Nephron (organoid): Measurements from ENCODE around the gene TRAPPC12.

Experiments
- H3K27ac Mint-ChIP-seq, 3 experiments: 2 replicates each; pipeline ENCODE4 v1.8.0; 2020; ENCODE audit warnings: mixed read lengths in 3 of 3, mild to moderate bottlenecking in 2 of 3, moderate library complexity in 1 of 3
- H3K27me3 Mint-ChIP-seq: 2 replicates; pipeline ENCODE4 v1.8.0; 2021; ENCODE audit warnings: low read depth, mild to moderate bottlenecking, moderate library complexity, mixed read lengths
- H3K36me3 Mint-ChIP-seq: 2 replicates; pipeline ENCODE4 v1.8.0; 2020; ENCODE audit warnings: low read depth, mixed read lengths
- H3K4me1 Mint-ChIP-seq: 2 replicates; pipeline ENCODE4 v1.8.0; 2020; ENCODE audit warnings: mixed read lengths
- H3K4me3 Mint-ChIP-seq, 3 experiments: 2 replicates each; pipeline ENCODE4 v1.8.0; 2020; ENCODE audit warnings: mild to moderate bottlenecking in 3 of 3, mixed read lengths in 3 of 3, moderate library complexity in 2 of 3
- H3K9me3 Mint-ChIP-seq: 2 replicates; pipeline ENCODE4 v1.8.0; 2020; ENCODE audit warnings: mixed read lengths
- TF ChIP-seq, protein P1 (sequence below), 3 experiments: fragments of 200-600 bp; sonication (generic); IDR thresholded peaks; one replicate each; pipeline ENCODE4 v1.5.0; 2021; ENCODE audit warnings: antibody characterized with exemption in 3 of 3; ENCODE audit not compliant: unreplicated experiment in 3 of 3

The TRAPPC12 gene

DNA sequence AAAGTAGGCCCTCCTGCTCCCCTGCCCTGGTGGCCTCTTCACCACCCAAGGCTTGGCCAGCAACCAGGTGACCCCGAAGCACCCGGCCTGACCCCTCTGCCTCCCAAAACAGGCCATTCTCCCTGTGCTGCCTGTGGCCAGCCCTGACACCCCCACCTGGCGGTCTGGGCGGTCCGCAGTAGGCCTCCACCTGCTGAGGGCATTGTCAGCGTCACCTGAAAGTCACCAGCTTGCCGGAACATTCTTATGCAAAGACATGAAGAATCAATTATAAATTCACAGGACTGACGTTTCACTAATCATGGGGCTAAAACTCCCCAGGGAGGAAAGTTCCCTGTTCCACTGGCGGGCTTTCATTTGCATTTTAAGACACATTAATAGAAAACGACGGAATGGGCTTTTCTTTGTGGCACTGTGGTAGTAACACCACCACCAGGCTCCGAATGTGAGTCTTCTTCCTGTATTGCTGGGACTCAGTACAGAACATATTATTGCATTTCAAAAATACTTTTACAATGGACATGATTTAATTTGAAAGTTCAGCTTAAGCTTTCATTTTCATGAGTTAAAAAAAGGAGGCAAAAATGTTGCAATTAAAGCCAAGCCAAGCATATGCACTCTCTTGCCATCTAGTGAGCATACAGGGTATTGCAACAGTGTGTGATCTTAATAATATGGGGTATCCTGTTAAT is 82.5 kb downstream of the TRAPPC12 start:
- no peaks in the 10 kb centered on the region for H3K9me3 Mint-ChIP-seq
- H3K27ac Mint-ChIP-seq, result peak overlapping the region; percentile 72 to 86 (median 76)
- peaks cover 31% of the 10 kb centered on the region for H3K4me1 Mint-ChIP-seq
- peaks cover 9% of the 10 kb centered on the region for H3K36me3 Mint-ChIP-seq
- TF ChIP-seq, protein P1, sequence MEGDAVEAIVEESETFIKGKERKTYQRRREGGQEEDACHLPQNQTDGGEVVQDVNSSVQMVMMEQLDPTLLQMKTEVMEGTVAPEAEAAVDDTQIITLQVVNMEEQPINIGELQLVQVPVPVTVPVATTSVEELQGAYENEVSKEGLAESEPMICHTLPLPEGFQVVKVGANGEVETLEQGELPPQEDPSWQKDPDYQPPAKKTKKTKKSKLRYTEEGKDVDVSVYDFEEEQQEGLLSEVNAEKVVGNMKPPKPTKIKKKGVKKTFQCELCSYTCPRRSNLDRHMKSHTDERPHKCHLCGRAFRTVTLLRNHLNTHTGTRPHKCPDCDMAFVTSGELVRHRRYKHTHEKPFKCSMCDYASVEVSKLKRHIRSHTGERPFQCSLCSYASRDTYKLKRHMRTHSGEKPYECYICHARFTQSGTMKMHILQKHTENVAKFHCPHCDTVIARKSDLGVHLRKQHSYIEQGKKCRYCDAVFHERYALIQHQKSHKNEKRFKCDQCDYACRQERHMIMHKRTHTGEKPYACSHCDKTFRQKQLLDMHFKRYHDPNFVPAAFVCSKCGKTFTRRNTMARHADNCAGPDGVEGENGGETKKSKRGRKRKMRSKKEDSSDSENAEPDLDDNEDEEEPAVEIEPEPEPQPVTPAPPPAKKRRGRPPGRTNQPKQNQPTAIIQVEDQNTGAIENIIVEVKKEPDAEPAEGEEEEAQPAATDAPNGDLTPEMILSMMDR (IDR thresholded peaks at IDR 0.05; ENCODE audit: unreplicated experiment in 3 of 3), result peak; percentile 94 to 98 (median 96)
- no peaks in the 10 kb centered on the region for H3K27me3 Mint-ChIP-seq
- H3K4me3 Mint-ChIP-seq, result no peak overlapping the region

DNA sequence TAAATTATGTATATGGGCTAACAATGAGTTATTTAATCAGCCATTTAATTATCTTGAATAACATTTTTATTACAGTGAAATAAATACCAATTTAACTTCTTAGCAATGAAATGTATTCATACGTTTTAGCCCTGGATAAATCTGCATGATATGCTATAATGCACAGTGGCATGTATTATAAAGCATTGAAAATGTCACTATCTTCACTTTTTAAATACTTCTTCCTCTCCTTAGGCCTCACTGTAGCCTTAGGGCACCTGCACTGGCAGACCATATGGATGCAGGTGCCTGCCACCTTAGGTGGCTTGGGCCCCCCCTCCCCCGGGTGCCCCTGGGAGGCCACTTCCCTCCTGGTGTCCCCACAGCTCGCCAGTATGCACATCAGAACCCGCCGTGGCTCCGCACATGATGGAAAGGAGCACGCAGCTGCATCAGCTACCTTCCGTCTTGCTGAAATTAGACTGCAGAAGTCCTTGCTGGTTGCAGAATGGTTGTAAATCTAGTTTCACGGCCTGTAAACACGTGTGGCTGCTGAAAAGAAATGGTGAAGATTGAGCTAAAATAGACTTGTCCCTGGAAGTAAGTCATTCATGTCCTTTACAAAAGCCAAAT is 83.1 kb downstream of the TRAPPC12 start:
- H3K27ac Mint-ChIP-seq, result peak overlapping the region; percentile 58 to 80 (median 72)
- TF ChIP-seq, protein P1 (IDR thresholded peaks at IDR 0.05; ENCODE audit: unreplicated experiment in 3 of 3), result no peak
- H3K9me3 Mint-ChIP-seq, result no peaks in the 10 kb centered on the region
- H3K4me3 Mint-ChIP-seq, result no peak overlapping the region
- H3K27me3 Mint-ChIP-seq, result no peaks in the 10 kb centered on the region
- H3K36me3 Mint-ChIP-seq, result peaks cover 14% of the 10 kb centered on the region
- H3K4me1 Mint-ChIP-seq, result peaks cover 31% of the 10 kb centered on the region

DNA sequence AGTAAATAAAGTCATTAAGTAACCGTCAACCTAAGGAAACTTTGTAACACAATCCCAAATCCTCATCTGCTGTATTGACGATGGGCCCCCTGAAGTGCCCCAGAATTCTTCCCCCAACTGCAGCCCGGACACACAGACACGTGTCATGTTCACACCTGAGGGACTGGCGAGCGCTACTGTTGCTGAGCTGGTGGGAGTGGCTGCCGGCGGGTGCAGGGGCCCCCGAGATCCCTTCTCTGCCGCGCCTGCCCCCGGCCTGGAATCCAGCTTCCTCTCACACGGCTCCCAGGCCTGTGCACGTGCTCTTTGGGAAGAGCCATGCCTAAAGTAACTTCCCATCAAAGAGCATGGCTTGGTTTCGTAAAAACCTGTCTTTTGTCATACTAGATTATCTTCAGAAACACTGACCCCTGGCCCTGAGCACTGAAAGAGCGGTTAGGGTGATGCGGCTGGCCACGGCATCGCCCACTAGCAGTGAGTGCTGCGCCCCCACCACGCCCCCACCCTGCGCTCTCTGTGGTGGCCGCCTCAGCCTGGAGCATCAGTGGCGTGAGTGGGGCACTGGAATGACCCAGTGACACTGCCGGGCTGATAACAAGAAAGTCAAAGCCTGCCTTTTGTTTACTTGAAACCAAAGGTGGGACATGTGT is 83.8 kb downstream of the TRAPPC12 start:
- Mint-ChIP-seq H3K9me3 (no peaks in the 10 kb centered on the region), H3K27ac (peak overlapping the region; percentile 58 to 80 (median 63)), H3K4me1 (peaks cover 35% of the 10 kb centered on the region), H3K36me3 (peaks cover 19% of the 10 kb centered on the region), H3K4me3 (no peak overlapping the region), H3K27me3 (no peaks in the 10 kb centered on the region)
- TF ChIP-seq, protein P1 (IDR thresholded peaks at IDR 0.05; ENCODE audit: unreplicated experiment in 3 of 3), result no peak

DNA sequence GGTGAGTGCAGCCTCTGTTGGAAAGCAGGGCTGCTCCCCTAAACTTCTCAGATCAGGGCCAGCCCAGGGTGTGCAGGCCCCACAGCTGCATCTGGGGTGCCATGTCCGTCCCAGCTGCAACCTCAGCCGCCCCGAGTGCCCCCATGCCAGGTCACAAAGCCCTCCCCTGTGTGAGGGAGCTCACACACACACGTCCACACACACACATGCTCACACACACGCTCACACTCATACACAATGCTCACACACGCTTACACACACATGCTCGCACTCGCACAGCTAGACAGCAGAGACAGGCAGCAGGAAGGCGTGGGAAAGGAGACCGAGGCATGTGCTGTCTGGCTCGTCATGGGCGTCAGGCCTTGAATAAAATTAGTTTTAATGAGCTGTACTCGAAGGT is 84.5 kb downstream of the TRAPPC12 start:
- Mint-ChIP-seq H3K27ac (peak overlapping the region in 1 of 3 experiments; percentile 55), H3K4me1 (peaks cover 30% of the 10 kb centered on the region), H3K4me3 (no peak overlapping the region), H3K27me3 (no peaks in the 10 kb centered on the region), H3K36me3 (peaks cover 20% of the 10 kb centered on the region), H3K9me3 (no peaks in the 10 kb centered on the region)
- TF ChIP-seq, protein P1 (IDR thresholded peaks at IDR 0.05; ENCODE audit: unreplicated experiment in 3 of 3), result no peak

DNA sequence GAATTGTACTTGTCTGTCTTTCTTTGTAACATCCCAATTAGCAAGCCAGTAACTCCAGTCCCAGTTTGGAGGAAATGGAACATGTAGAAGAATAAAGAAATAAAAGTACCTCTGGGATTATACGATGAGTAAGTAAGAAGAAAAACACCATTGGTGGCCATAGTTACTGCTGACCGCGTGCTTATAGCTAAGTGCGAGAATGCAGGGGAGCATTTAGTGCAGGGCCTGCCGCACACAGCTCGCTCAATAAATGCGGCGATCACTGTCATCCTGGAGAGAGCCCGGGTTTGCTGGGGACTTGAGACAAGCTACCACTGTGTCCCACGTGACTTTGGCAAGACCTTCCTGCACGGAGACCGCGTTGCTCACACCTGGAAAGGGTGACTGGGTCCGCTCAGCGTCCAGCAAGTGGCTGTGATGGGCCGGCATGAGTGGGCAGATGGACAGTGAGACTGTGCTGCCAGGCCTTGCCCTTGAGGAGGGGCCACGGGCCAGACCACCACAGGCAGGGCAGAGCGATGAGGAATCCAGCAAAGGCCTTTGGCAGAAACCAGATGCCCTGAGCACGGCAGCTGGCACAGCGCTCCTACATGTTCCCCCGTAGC is 85.0 kb downstream of the TRAPPC12 start:
- H3K36me3 Mint-ChIP-seq, result peaks cover 20% of the 10 kb centered on the region
- no peaks in the 10 kb centered on the region for H3K27me3 Mint-ChIP-seq
- no peak overlapping the region for H3K4me3 Mint-ChIP-seq
- peaks cover 26% of the 10 kb centered on the region for H3K4me1 Mint-ChIP-seq
- no peaks in the 10 kb centered on the region for H3K9me3 Mint-ChIP-seq
- peak overlapping the region in 1 of 3 experiments; percentile 55 for H3K27ac Mint-ChIP-seq
- TF ChIP-seq, protein P1 (IDR thresholded peaks at IDR 0.05; ENCODE audit: unreplicated experiment in 3 of 3), result no peak
